ENCODE results near the gene FBH1.
A peak's percentile ranks its signal among the peaks of the same experiment; 100 is the strongest.
"Not testable (repeated sequence)": the region's sequence is repeated elsewhere in the genome, so short reads cannot be mapped to it uniquely, and the experiment has no call there.

FBH1 gene

GRCh38 chr10:5866451-5867081, 23.5 kb upstream of the FBH1 start:
- H3K4me3 Mint-ChIP-seq; H3K27me3 Mint-ChIP-seq; H3K4me1 Mint-ChIP-seq (ENCODE audit: low read depth); H3K27ac Mint-ChIP-seq; H3K9me3 Mint-ChIP-seq (ENCODE audit: low read depth): not testable (repeated sequence)
- peaks cover 11% of the 10 kb centered on the region for H3K36me3 Mint-ChIP-seq

DNA sequence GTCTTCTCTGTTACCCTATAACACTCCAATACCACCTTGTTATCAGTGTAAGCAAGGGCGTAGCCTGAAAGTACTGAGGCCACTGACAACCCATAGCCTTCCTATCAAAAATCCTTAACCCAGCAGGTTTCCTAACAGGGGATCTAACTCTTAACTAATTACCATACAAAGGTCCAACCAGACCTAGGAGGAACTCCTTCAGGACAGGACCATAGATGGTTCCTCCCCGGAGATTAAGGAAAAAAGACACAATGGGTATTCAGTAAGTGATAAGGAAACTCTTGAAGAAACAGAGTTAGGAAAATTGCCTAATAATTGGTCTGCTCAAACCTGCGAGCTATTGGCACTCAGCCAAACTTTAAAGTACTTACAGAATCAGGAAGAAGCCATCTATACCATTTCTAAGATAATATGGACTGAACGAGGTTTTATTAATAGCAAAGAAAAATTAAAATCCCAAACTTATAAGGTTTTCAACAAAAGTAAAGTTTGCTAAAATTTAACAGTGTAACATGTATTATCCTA, 22.9 kb upstream of the FBH1 start:
- not testable (repeated sequence) for H3K27me3 Mint-ChIP-seq; H3K4me1 Mint-ChIP-seq (ENCODE audit: low read depth); H3K9me3 Mint-ChIP-seq (ENCODE audit: low read depth); H3K27ac Mint-ChIP-seq; H3K4me3 Mint-ChIP-seq
- peaks cover 11% of the 10 kb centered on the region for H3K36me3 Mint-ChIP-seq

DNA sequence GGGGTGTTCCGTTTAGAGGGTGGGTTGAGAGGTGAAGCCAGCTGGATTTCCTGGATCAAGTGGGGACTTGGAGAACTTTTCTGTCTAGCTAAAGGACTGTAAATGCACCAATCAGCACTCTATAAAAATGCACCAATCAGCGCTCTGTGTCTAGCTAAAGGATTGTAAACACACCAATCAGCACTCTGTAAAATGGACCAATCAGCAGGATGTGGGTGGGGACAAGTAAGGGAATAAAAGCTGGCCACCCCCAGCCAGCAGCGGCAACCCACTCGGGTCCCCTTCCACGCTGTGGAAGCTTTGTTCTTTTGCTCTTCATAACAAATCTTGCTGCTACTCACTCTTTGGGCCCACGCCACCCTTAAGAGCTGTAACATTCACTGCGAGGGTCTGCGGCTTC, 21.7 kb upstream of the FBH1 start:
- not testable (repeated sequence) for H3K27me3 Mint-ChIP-seq; H3K4me3 Mint-ChIP-seq; H3K4me1 Mint-ChIP-seq (ENCODE audit: low read depth); H3K36me3 Mint-ChIP-seq; H3K27ac Mint-ChIP-seq; H3K9me3 Mint-ChIP-seq (ENCODE audit: low read depth)

DNA sequence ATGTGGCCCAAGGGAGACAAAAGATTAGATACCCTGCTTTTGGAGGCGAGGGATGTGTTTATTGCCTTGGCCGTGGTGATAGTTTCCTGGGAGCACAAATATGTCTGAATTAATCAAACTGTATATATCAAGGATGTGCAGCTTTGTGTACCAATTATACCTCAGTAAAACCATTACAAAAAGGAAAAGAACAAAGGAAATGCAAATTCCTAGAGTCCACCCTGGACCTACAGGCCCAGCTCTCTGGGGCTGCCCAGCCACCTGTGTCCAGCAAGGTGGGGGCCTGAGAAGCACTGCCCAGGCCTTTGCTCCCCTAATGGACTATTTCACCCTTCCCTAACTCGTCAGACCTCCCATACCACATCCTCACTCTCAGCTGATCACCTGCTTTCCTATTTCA, 20.9 kb upstream of the FBH1 start:
- no peaks in the 10 kb centered on the region for H3K27me3 Mint-ChIP-seq
- H3K36me3 Mint-ChIP-seq: peaks cover 7% of the 10 kb centered on the region
- H3K27ac Mint-ChIP-seq: no peak overlapping the region
- peaks cover 4% of the 10 kb centered on the region for H3K4me1 Mint-ChIP-seq (ENCODE audit: low read depth)
- no peaks in the 10 kb centered on the region for H3K9me3 Mint-ChIP-seq (ENCODE audit: low read depth)
- H3K4me3 Mint-ChIP-seq: no peak overlapping the region

DNA sequence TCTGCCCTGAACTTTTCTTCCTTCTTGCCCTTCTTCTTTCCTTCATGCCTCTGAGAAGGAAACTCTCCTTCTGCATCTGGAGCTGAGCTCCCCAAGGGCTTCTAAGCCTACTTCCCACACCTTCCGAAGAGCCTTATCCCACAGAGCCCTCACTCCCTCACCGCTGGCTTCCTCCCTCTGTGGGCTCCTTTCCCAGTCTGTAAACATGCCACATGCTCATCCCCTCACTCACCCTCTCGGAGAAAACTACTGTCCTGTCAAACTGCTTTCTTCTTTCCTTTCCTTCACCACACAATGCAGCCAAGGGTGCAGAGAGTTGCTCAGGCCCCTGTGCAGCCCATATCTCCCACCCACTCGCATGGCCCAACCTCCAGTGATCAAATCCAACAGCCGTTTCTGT, 18.4 kb upstream of the FBH1 start:
- Mint-ChIP-seq H3K36me3 (peaks cover 7% of the 10 kb centered on the region), H3K27me3 (no peaks in the 10 kb centered on the region), H3K4me1 (ENCODE audit: low read depth) (peaks cover 4% of the 10 kb centered on the region), H3K4me3 (no peak overlapping the region), H3K27ac (no peak overlapping the region), H3K9me3 (ENCODE audit: low read depth) (no peaks in the 10 kb centered on the region)

GRCh38 chr10:5873515-5873995, 16.5 kb upstream of the FBH1 start:
- Mint-ChIP-seq H3K27ac (no peak overlapping the region), H3K9me3 (ENCODE audit: low read depth) (no peaks in the 10 kb centered on the region), H3K36me3 (peaks cover 13% of the 10 kb centered on the region), H3K4me3 (peak overlapping the region; percentile 38), H3K4me1 (ENCODE audit: low read depth) (peaks cover 4% of the 10 kb centered on the region), H3K27me3 (no peaks in the 10 kb centered on the region)

DNA sequence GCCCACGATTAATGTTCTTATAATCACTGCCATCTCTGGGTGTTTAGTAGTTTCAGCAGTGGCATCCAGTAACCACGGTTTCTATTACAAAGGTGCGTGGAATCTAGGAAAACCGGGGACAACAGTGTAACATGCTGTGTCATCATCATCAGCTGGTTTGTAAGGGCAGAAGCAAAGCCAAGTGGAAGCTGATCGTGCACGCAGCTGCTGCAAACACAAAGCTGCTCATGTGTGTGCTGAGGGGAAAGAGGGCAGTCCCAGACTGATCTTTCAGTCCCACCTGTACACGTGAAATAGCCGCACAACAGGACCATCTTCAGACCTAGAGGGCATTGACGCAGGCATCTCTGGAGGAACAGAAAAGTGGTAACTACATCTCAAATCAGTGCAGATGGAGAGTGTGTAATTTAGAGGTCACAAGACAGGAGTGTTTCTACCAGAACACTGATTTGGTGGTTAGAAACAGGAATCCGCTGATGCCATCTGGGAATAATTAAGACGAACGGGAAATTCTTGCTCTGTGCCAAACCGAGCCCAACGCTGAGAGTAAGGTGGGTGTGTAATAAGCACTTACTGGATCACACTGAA, 13.8 kb upstream of the FBH1 start:
- Mint-ChIP-seq H3K4me3 (no peak overlapping the region), H3K4me1 (ENCODE audit: low read depth) (peaks cover 4% of the 10 kb centered on the region), H3K9me3 (ENCODE audit: low read depth) (no peaks in the 10 kb centered on the region), H3K36me3 (peaks cover 9% of the 10 kb centered on the region), H3K27me3 (no peaks in the 10 kb centered on the region), H3K27ac (no peak overlapping the region)

- H3K27me3 Mint-ChIP-seq; H3K9me3 Mint-ChIP-seq (ENCODE audit: low read depth); H3K4me3 Mint-ChIP-seq; H3K36me3 Mint-ChIP-seq; H3K4me1 Mint-ChIP-seq (ENCODE audit: low read depth); H3K27ac Mint-ChIP-seq: not testable (repeated sequence)
These were observed 13.0 kb upstream of the FBH1 start for GRCh38 chr10:5877041-5877440.

DNA sequence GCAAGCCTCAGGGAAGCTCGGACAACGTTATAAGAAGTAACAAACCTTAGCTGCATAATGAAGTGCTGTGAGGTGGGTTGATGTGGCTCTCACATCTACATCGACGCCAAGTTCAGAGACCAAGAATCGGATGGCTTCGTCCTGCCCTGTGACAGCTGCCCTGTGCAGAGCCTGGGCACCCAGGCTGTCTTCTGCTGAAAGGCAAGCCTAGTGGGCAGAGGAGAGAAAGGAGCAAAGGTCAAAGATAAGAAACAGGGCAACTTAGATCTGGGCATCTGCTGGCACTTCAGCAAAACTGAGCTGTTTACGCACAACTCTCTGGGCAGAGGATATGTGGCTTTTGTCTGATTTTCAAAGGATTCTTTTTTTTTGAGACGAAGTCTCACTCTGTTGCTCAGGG, 7.1 kb upstream of the FBH1 start:
- Mint-ChIP-seq H3K4me3 (no peak overlapping the region), H3K27me3 (no peaks in the 10 kb centered on the region), H3K27ac (no peak overlapping the region), H3K36me3 (peaks cover 12% of the 10 kb centered on the region), H3K4me1 (ENCODE audit: low read depth) (peaks cover 9% of the 10 kb centered on the region), H3K9me3 (ENCODE audit: low read depth) (no peaks in the 10 kb centered on the region)

GRCh38 chr10:5885619-5886018, 4.4 kb upstream of the FBH1 start:
- Mint-ChIP-seq H3K27me3 (no peaks in the 10 kb centered on the region), H3K4me3 (no peak overlapping the region), H3K27ac (no peak overlapping the region), H3K36me3 (peaks cover 9% of the 10 kb centered on the region), H3K9me3 (ENCODE audit: low read depth) (no peaks in the 10 kb centered on the region), H3K4me1 (ENCODE audit: low read depth) (peaks cover 18% of the 10 kb centered on the region)

GRCh38 chr10:5887029-5887428, 3.0 kb upstream of the FBH1 start:
- Mint-ChIP-seq H3K9me3 (ENCODE audit: low read depth) (no peaks in the 10 kb centered on the region), H3K4me1 (ENCODE audit: low read depth) (peaks cover 32% of the 10 kb centered on the region), H3K36me3 (peaks cover 8% of the 10 kb centered on the region), H3K27me3 (no peaks in the 10 kb centered on the region), H3K27ac (no peak overlapping the region), H3K4me3 (peak overlapping the region; percentile 39)

GRCh38 chr10:5887641-5888040, 2.4 kb upstream of the FBH1 start:
- H3K4me3 Mint-ChIP-seq: peak overlapping the region; percentile 97
- no peaks in the 10 kb centered on the region for H3K27me3 Mint-ChIP-seq
- no peak overlapping the region for H3K27ac Mint-ChIP-seq
- H3K9me3 Mint-ChIP-seq (ENCODE audit: low read depth): no peaks in the 10 kb centered on the region
- peaks cover 7% of the 10 kb centered on the region for H3K36me3 Mint-ChIP-seq
- H3K4me1 Mint-ChIP-seq (ENCODE audit: low read depth): peaks cover 39% of the 10 kb centered on the region

DNA sequence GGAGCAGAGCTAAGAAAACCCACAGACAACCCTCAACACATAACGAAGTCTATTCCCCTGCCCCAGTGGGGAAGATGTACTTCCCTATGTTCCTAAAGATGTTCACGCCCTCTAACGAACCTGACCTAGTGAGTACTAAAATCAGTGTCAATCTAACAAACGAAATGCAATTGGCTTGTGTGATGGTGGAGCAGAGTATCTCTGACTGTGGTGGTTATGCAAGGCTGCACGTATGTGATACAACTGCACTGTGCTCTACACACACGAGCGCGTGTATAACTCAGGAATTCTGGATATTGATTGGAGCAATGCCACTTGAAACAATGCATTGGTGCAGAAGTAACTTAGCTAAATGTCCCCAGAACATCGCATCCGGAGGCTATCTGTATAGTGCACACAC, 1.7 kb upstream of the FBH1 start:
- peak overlapping the region; percentile 97 for H3K4me3 Mint-ChIP-seq
- H3K4me1 Mint-ChIP-seq (ENCODE audit: low read depth): peaks cover 42% of the 10 kb centered on the region
- H3K9me3 Mint-ChIP-seq (ENCODE audit: low read depth): no peaks in the 10 kb centered on the region
- H3K27me3 Mint-ChIP-seq: no peaks in the 10 kb centered on the region
- peak overlapping the region; percentile 84 for H3K27ac Mint-ChIP-seq
- peaks cover 7% of the 10 kb centered on the region for H3K36me3 Mint-ChIP-seq

DNA sequence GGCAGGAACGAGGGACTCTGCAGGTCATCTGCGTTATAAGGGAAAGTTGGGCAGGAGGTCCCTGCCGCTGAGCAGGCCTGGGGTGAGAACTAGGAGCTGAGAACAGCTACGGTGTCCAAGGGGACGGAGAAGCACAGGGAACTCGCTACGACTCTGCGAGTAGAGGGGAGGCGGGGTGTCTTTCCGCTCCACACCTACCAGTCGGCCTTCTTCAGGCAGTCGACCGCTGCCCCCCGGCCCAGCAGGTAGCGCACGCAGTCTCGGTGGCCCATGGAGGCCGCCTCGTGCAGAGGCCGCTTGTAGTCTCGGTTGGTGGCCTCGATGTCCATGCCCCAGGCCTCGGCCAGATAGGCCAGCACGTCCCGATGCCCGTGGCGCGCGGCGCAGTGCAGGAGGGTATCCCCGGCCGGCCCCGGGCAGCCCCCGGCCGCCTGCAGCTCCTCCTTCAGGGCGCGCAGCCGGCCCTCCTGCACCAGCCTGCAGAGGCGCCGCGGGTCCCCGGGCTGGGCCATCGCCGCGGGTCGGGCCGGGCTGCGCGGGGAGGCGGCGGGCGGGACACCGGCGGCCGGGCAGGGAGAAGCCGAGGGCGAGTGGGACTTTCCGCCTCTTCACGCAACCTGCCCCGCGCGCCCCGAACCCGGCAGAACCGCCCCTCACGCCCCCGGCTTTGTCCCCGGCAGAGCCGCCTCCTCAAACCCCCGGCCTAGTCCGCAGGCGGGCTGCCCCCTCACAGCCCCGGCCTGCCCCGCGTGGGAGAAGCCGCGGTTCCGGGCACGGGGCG, 1.0 kb upstream of the FBH1 start:
- Mint-ChIP-seq H3K27me3 (no peaks in the 10 kb centered on the region), H3K9me3 (ENCODE audit: low read depth) (no peaks in the 10 kb centered on the region), H3K36me3 (peaks cover 7% of the 10 kb centered on the region), H3K27ac (peak overlapping the region; percentile 84), H3K4me1 (ENCODE audit: low read depth) (peaks cover 45% of the 10 kb centered on the region), H3K4me3 (peak overlapping the region; percentile 97)

DNA sequence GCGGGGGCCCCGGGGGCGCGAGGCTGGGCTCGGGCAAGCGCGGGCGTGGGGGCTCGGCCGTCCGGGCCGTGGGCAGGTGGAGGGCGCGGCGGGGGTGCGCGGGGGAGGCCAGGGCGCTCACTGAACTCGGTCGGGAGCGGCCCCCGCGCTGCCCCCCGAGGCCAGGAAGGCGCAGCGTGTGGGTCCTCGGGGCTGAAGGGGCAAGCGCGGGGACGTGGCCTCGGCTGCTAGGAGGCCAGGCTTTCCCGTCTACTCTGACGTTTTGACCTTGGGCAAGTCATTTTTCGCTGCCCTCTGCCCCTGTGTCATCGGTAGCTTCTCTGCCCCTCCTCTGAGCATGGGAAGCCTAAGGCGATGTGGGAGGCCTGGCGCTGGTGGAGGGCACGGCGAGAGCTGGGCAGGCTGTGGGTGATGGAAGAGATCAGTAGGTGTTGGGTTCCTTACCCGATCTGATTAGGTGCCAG, 441 bp downstream of the FBH1 start:
- H3K36me3 Mint-ChIP-seq: peaks cover 8% of the 10 kb centered on the region
- no peaks in the 10 kb centered on the region for H3K27me3 Mint-ChIP-seq
- H3K4me1 Mint-ChIP-seq (ENCODE audit: low read depth): peaks cover 51% of the 10 kb centered on the region
- no peaks in the 10 kb centered on the region for H3K9me3 Mint-ChIP-seq (ENCODE audit: low read depth)
- H3K4me3 Mint-ChIP-seq: peak overlapping the region; percentile 95
- H3K27ac Mint-ChIP-seq: peak overlapping the region; percentile 83

Data from activated naive CD8-positive, alpha-beta T cell (primary cell).